SU-DHL-6 (cell line): ENCODE measurements around the gene LRP1.

Experiments used
- H2AFZ ChIP-seq: fragments of 200-600 bp; sonication (generic); 2 replicates; pipeline ENCODE4 v1.6.1; 2014; ENCODE audit warnings: low read depth, mild to moderate bottlenecking, moderate library complexity, mixed read lengths, antibody characterized with exemption, low read length; ENCODE audit not compliant: severe bottlenecking
- H3F3A ChIP-seq: fragments of 200-600 bp; shearing (Covaris generic); 2 replicates; pipeline ENCODE4 v1.6.0; 2016; ENCODE audit warnings: antibody characterized with exemption, mild to moderate bottlenecking; ENCODE audit not compliant: insufficient read depth
- H3K27ac ChIP-seq: fragments of 200-600 bp; sonication (generic); 2 replicates; pipeline ENCODE4 v1.5.1; 2016; ENCODE audit warnings: low read depth, mild to moderate bottlenecking, low read length, moderate library complexity, mixed read lengths
- H3K27me3 ChIP-seq: fragments of 200-600 bp; sonication (generic), shearing (Covaris generic); 2 replicates; pipeline ENCODE4 v1.6.0; 2014; ENCODE audit warnings: mild to moderate bottlenecking, low read length
- H3K36me3 ChIP-seq: fragments of 200-600 bp; sonication (generic); 2 replicates; pipeline ENCODE4 v1.6.1; 2014; ENCODE audit warnings: mild to moderate bottlenecking, low read length, mixed read lengths
- H3K4me2 ChIP-seq: fragments of 300-600, 200-600 bp; shearing (Covaris generic), sonication (generic); 2 replicates; pipeline ENCODE4 v1.6.0; 2014; ENCODE audit warnings: low read length, low read depth, mild to moderate bottlenecking; ENCODE audit not compliant: poor library complexity, severe bottlenecking
- H3K4me3 ChIP-seq: fragments of 200-600 bp; sonication (generic); 2 replicates; pipeline ENCODE4 v1.5.1; 2014; ENCODE audit warnings: antibody characterized with exemption, low read length, mild to moderate bottlenecking, mixed read lengths; ENCODE audit not compliant: insufficient read depth, poor library complexity, severe bottlenecking
- H3K79me2 ChIP-seq: fragments of 200-600 bp; sonication (generic); 2 replicates; pipeline ENCODE4 v1.6.1; 2014; ENCODE audit warnings: mild to moderate bottlenecking, low read length, moderate library complexity; ENCODE audit not compliant: insufficient read depth
- H3K9ac ChIP-seq: fragments of 200-600 bp; sonication (generic); 2 replicates; pipeline ENCODE4 v1.7.0; 2014; ENCODE audit warnings: mild to moderate bottlenecking, low read length
- H3K9me2 ChIP-seq: fragments of 200-600 bp; sonication (generic); replicated peaks from 2 replicates; pipeline ENCODE4 v1.6.1; 2014; ENCODE audit warnings: low read length; ENCODE audit not compliant: insufficient read depth
- H3K9me3 ChIP-seq: fragments of 200-600 bp; sonication (generic); 2 replicates; pipeline ENCODE4 v1.6.1; 2014; ENCODE audit warnings: low read length, mixed read lengths; ENCODE audit not compliant: insufficient read depth
- H4K20me1 ChIP-seq: fragments of 200-600 bp; sonication (generic); 2 replicates; pipeline ENCODE4 v1.6.1; 2014; ENCODE audit warnings: low read depth, mild to moderate bottlenecking, antibody characterized with exemption, low read length, moderate library complexity, mixed read lengths
- EZH2phosphoT487 ChIP-seq: fragments of 200-600 bp; sonication (generic), shearing (Covaris generic); conservative IDR thresholded peaks from 2 replicates; pipeline ENCODE4 v1.6.1; 2018; ENCODE audit warnings: mild to moderate bottlenecking, antibody characterized with exemption, low read length, moderate library complexity, mixed read lengths
- TF ChIP-seq, protein P1 (sequence below): fragments of 200-600 bp; sonication (generic); IDR thresholded peaks from one replicate; pipeline ENCODE4 v1.5.1; 2017; ENCODE audit warnings: antibody characterized with exemption, mild to moderate bottlenecking, low read length, moderate library complexity; ENCODE audit not compliant: insufficient read depth, poor library complexity, severe bottlenecking

Gene LRP1

DNA sequence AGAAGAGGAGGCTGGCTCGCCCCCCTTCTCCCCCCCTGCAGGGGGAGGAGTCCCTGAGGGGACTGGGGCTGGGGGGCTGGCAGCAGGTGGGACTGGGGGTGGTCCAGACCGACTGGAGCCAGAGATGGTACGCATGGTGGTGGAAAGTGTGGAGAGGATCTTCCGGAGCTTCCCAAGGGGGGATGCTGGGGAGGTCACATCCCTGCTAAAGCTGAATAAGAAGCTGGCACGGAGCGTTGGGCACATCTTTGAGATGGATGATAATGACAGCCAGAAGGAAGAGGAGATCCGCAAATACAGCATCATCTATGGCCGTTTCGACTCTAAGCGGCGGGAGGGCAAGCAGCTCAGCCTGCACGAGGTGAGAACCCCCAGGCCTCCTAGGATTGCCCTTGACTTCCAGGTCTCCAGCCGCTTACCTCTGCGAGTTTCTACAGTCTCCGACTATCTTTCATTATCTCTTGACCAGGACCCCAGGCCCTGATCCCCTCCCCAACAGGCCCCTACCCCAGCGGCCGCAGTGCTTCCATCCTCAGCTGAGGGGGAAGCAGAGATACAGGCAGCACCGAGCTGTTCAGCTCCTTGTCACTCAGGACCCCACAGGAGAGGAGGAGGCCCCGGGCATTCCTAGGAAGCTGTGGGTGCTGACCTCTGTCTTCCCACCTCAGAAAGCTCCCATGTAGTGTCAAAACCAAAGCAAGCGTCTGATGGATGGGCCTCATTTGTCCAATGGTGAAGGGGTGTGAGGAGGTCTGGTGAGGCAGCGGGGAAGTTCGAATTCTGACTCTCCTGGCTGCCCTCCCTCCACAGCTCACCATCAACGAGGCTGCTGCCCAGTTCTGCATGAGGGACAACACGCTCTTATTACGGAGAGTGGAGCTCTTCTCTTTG is 36.4 kb upstream of the LRP1 start:
- H4K20me1 ChIP-seq: no peaks in the 10 kb centered on the region
- TF ChIP-seq, protein P1, sequence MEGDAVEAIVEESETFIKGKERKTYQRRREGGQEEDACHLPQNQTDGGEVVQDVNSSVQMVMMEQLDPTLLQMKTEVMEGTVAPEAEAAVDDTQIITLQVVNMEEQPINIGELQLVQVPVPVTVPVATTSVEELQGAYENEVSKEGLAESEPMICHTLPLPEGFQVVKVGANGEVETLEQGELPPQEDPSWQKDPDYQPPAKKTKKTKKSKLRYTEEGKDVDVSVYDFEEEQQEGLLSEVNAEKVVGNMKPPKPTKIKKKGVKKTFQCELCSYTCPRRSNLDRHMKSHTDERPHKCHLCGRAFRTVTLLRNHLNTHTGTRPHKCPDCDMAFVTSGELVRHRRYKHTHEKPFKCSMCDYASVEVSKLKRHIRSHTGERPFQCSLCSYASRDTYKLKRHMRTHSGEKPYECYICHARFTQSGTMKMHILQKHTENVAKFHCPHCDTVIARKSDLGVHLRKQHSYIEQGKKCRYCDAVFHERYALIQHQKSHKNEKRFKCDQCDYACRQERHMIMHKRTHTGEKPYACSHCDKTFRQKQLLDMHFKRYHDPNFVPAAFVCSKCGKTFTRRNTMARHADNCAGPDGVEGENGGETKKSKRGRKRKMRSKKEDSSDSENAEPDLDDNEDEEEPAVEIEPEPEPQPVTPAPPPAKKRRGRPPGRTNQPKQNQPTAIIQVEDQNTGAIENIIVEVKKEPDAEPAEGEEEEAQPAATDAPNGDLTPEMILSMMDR: no peak
- TF ChIP-seq EZH2phosphoT487: no peak
- H3K9ac ChIP-seq: no peak overlapping the region
- H3K9me2 ChIP-seq: no peaks in the 10 kb centered on the region
- no peak overlapping the region for H3K4me2 ChIP-seq
- H3K36me3 ChIP-seq: no peaks in the 10 kb centered on the region
- H3K27me3 ChIP-seq: no peaks in the 10 kb centered on the region
- no peaks in the 10 kb centered on the region for H3K9me3 ChIP-seq
- H3K4me3 ChIP-seq: no peak overlapping the region
- H3K79me2 ChIP-seq: peaks cover 9% of the 10 kb centered on the region; the same call in 1 of the 2 replicates
- no peak overlapping the region for H3K27ac ChIP-seq
- no peak overlapping the region for H2AFZ ChIP-seq
- peaks cover 31% of the 10 kb centered on the region for H3F3A ChIP-seq

DNA sequence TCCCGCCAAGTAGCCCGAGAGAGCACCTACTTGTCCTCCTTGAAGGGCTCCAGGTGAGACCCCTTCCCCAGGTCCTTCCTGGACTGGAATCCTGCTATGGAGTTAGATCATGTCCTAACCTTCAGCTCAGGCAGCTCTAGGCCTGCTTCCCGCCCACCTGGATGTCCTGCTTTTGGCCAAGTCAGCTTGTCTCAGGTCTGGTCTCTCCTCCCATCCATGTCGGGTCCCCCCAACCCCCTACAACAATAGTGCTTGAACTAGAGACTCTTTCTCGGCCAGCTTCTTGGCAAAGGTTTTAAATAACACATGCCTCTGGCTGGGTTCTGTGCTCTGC is 35.8 kb upstream of the LRP1 start:
- Histone ChIP-seq H3K79me2 (peaks cover 9% of the 10 kb centered on the region; the same call in 1 of the 2 replicates), H3K27me3 (no peaks in the 10 kb centered on the region), H3K9me3 (no peaks in the 10 kb centered on the region), H3F3A (peaks cover 35% of the 10 kb centered on the region), H3K4me3 (no peak overlapping the region), H3K4me2 (no peak overlapping the region), H3K27ac (peak overlapping the region; percentile 74), H4K20me1 (no peaks in the 10 kb centered on the region), H3K36me3 (no peaks in the 10 kb centered on the region), H3K9ac (no peak overlapping the region), H2AFZ (no peak overlapping the region), H3K9me2 (no peaks in the 10 kb centered on the region)
- TF ChIP-seq EZH2phosphoT487: no peak

DNA sequence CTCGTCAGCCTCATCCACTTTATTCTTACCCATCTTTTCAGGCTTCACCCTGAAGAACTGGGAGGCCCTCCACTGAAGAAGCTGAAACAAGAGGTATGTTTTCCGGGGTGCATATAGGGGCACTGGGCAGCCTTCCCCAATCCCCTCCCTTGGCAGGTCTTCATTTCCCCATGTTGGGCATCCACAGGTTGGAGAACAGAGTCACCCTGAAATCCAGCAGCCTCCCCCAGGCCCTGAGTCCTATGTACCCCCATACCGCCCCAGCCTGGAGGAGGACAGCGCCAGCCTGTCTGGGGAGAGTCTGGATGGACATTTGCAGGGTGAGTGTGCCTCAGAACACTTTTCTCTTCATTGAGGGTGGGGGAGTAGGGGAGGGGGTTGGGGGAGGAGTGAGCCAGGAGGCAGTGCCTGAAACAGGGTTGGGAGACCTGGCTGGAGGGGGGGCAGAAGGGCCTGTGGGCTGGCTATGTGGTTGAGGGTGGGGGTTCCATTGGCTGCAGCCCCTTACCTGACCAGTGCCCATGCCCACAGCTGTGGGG is 35.3 kb upstream of the LRP1 start:
- no peak overlapping the region for H3K4me3 ChIP-seq
- no peaks in the 10 kb centered on the region for H4K20me1 ChIP-seq
- H2AFZ ChIP-seq: no peak overlapping the region
- peaks cover under 1% of the 10 kb centered on the region; the same call in 1 of the 2 replicates for H3K36me3 ChIP-seq
- 0 out of 2 replicates have a peak overlapping the region, but pooled peaks have one; percentile 49 for H3K9ac ChIP-seq
- no peak overlapping the region for H3K4me2 ChIP-seq
- peaks cover 35% of the 10 kb centered on the region for H3F3A ChIP-seq
- TF ChIP-seq, protein P1: no peak
- TF ChIP-seq EZH2phosphoT487: no peak
- H3K9me2 ChIP-seq: no peaks in the 10 kb centered on the region
- no peaks in the 10 kb centered on the region for H3K9me3 ChIP-seq
- H3K27me3 ChIP-seq: no peaks in the 10 kb centered on the region
- H3K79me2 ChIP-seq: peaks cover 9% of the 10 kb centered on the region; the same call in 1 of the 2 replicates
- H3K27ac ChIP-seq: peak overlapping the region; percentile 74
